OCI-LY7 (cell line): ENCODE measurements around the gene TNS1.

Experiments used
- EZH2phosphoT487 ChIP-seq: fragments of 200-600 bp; sonication (generic); IDR thresholded peaks from 2 replicates; pipeline ENCODE4 v1.6.1; 2018; ENCODE audit warnings: low read depth, borderline replicate concordance, mild to moderate bottlenecking, mixed run types, antibody characterized with exemption, low read length, moderate library complexity, mixed read lengths
- TF ChIP-seq, protein P1 (sequence below): fragments of 200-600 bp; sonication (generic); conservative IDR thresholded peaks from 2 replicates; pipeline ENCODE4 v1.5.1; 2014; ENCODE audit warnings: mild to moderate bottlenecking, antibody characterized with exemption, low read length, moderate library complexity, mixed read lengths

DNA sequence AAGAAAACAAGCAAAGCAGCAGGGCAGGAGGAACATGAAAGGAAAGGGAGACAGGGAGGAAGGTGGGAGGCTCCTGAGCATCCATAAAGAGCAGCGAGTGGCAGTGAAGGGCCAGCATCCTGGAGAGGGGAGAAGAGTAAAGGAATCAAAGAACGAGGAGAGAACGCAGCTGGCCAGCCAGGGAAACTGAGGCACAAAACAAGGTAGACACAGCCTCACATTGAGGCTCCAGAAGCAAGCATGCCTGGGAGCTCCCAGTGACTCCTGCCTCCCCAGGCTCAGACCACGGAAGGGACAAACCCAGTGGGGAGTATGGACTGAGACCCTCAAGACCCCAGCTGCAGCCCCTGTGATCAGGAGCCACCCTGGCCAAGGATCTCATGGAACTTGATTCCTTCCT, 14.0 kb upstream of the TNS1 start:
- TF ChIP-seq, protein P1, sequence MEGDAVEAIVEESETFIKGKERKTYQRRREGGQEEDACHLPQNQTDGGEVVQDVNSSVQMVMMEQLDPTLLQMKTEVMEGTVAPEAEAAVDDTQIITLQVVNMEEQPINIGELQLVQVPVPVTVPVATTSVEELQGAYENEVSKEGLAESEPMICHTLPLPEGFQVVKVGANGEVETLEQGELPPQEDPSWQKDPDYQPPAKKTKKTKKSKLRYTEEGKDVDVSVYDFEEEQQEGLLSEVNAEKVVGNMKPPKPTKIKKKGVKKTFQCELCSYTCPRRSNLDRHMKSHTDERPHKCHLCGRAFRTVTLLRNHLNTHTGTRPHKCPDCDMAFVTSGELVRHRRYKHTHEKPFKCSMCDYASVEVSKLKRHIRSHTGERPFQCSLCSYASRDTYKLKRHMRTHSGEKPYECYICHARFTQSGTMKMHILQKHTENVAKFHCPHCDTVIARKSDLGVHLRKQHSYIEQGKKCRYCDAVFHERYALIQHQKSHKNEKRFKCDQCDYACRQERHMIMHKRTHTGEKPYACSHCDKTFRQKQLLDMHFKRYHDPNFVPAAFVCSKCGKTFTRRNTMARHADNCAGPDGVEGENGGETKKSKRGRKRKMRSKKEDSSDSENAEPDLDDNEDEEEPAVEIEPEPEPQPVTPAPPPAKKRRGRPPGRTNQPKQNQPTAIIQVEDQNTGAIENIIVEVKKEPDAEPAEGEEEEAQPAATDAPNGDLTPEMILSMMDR = no peak
- TF ChIP-seq EZH2phosphoT487 = no peak
